Osteocyte (in vitro differentiated cells): ENCODE data around the gene MYO1B. TPM values are rescaled to one million over a fixed set of nuclear protein-coding genes. Genes with fewer than 3 reads are reported as not detected.

Experiments used
- DNase-seq: peaks from one replicate; pipeline ENCODE4 v3.0.0; 2021; ENCODE audit warnings: mixed read lengths; ENCODE audit not compliant: unreplicated experiment; ENCODE audit errors: extremely low spot score
- H3K27ac Mint-ChIP-seq: one replicate; pipeline ENCODE4 v1.8.0; 2021; ENCODE audit warnings: mild to moderate bottlenecking, mixed read lengths; ENCODE audit not compliant: unreplicated experiment
- H3K27me3 Mint-ChIP-seq: one replicate; pipeline ENCODE4 v1.8.0; 2021; ENCODE audit warnings: mixed read lengths; ENCODE audit not compliant: unreplicated experiment
- H3K36me3 Mint-ChIP-seq: one replicate; pipeline ENCODE4 v1.8.0; 2021; ENCODE audit warnings: mixed read lengths; ENCODE audit not compliant: unreplicated experiment
- H3K4me1 Mint-ChIP-seq: one replicate; pipeline ENCODE4 v1.8.0; 2021; ENCODE audit warnings: mixed read lengths; ENCODE audit not compliant: unreplicated experiment
- H3K4me3 Mint-ChIP-seq: one replicate; pipeline ENCODE4 v1.8.0; 2021; ENCODE audit warnings: mild to moderate bottlenecking, moderate library complexity, mixed read lengths; ENCODE audit not compliant: unreplicated experiment
- H3K9me3 Mint-ChIP-seq: one replicate; pipeline ENCODE4 v1.8.0; 2021; ENCODE audit warnings: mixed read lengths; ENCODE audit not compliant: unreplicated experiment
- CTCF ChIP-seq: fragments of 200-600 bp; sonication (generic); IDR thresholded peaks from 2 replicates; pipeline ENCODE4 v1.5.0; 2021; ENCODE audit warnings: antibody characterized with exemption, mild to moderate bottlenecking, moderate library complexity
- total RNA-seq: library from RNA; stranded (reverse); gene quantifications from 2 replicates; pipeline ENCODE4 v1.2.1, GENCODE V29; 2021

Gene MYO1B
- total RNA-seq, 1 donor from 2014 or later = 91.1 TPM

GRCh38 chr2:191276792-191277465 is 31.7 kb downstream of the MYO1B start:
- peaks cover 11% of the 10 kb centered on the region for H3K4me1 Mint-ChIP-seq

GRCh38 chr2:191280290-191280689 is 35.1 kb downstream of the MYO1B start:
- H3K36me3 Mint-ChIP-seq = peaks cover 45% of the 10 kb centered on the region
- no peak for TF ChIP-seq CTCF
- DNase-seq = no peak
- peaks cover 8% of the 10 kb centered on the region for H3K4me1 Mint-ChIP-seq
- no peak overlapping the region for H3K27ac Mint-ChIP-seq
- no peaks in the 10 kb centered on the region for H3K9me3 Mint-ChIP-seq
- no peaks in the 10 kb centered on the region for H3K27me3 Mint-ChIP-seq
- no peak overlapping the region for H3K4me3 Mint-ChIP-seq

More at GRCh38 chr2:191276792-191277465, 31.7 kb downstream of the MYO1B start:
- Mint-ChIP-seq H3K36me3 (peaks cover 34% of the 10 kb centered on the region), H3K4me3 (no peak overlapping the region), H3K27me3 (no peaks in the 10 kb centered on the region), H3K9me3 (no peaks in the 10 kb centered on the region), H3K27ac (no peak overlapping the region)
- no peak for TF ChIP-seq CTCF
- no peak for DNase-seq

- H3K27ac Mint-ChIP-seq = no peak overlapping the region
Measured at GRCh38 chr2:191280834-191281756, 35.9 kb downstream of the MYO1B start.

GRCh38 chr2:191285252-191285651 is 40.0 kb downstream of the MYO1B start:
- Mint-ChIP-seq H3K4me1 (peaks cover 2% of the 10 kb centered on the region), H3K36me3 (peaks cover 24% of the 10 kb centered on the region), H3K4me3 (no peak overlapping the region), H3K9me3 (no peaks in the 10 kb centered on the region), H3K27ac (no peak overlapping the region), H3K27me3 (no peaks in the 10 kb centered on the region)
- no peak for DNase-seq
- TF ChIP-seq CTCF = no peak

More at GRCh38 chr2:191280834-191281756, 35.9 kb downstream of the MYO1B start:
- H3K9me3 Mint-ChIP-seq = no peaks in the 10 kb centered on the region
- no peak for DNase-seq
- peaks cover 48% of the 10 kb centered on the region for H3K36me3 Mint-ChIP-seq
- H3K4me1 Mint-ChIP-seq = peaks cover 8% of the 10 kb centered on the region
- H3K27me3 Mint-ChIP-seq = no peaks in the 10 kb centered on the region
- no peak for TF ChIP-seq CTCF
- no peak overlapping the region for H3K4me3 Mint-ChIP-seq

GRCh38 chr2:191287820-191288219 is 42.6 kb downstream of the MYO1B start:
- Mint-ChIP-seq H3K36me3 (peaks cover 14% of the 10 kb centered on the region), H3K4me1 (peaks cover 19% of the 10 kb centered on the region)
- no peak for TF ChIP-seq CTCF

More at GRCh38 chr2:191287820-191288219, 42.6 kb downstream of the MYO1B start:
- no peak for DNase-seq
- Mint-ChIP-seq H3K27me3 (no peaks in the 10 kb centered on the region), H3K4me3 (no peak overlapping the region), H3K27ac (no peak overlapping the region), H3K9me3 (no peaks in the 10 kb centered on the region)
